Tibial nerve (tissue), 4 donors: ENCODE results near the gene TRDMT1. TPM values are rescaled to one million over a fixed set of nuclear protein-coding genes. Genes with fewer than 3 reads are reported as not detected.
A peak's percentile ranks its signal among the peaks of the same experiment; 100 is the strongest.

Experiments used
- DNase-seq, 2 donors: peaks; one replicate each; pipeline ENCODE4 v3.0.0-alpha.2; 2019; ENCODE audit warnings: low spot score in 2 of 2
- H3K27ac ChIP-seq, 4 donors: fragments of 200-600 bp; sonication (generic) in 3 of 4; one replicate each; pipeline ENCODE4 v1.5.1; 2017 to 2019; ENCODE audit warnings: mild to moderate bottlenecking in 1 of 4
- H3K27me3 ChIP-seq, 2 donors: fragments of 200-600 bp; sonication (generic) in 1 of 2; one replicate each; pipeline versions ENCODE4 v1.5.1 to v1.6.0; 2017 to 2019
- H3K36me3 ChIP-seq, 3 donors: fragments of 200-600 bp; sonication (generic); one replicate each; pipeline ENCODE4 v1.5.1; 2018 to 2019
- H3K4me1 ChIP-seq, 4 donors: fragments of 200-600 bp; sonication (generic) in 3 of 4; one replicate each; pipeline ENCODE4 v1.5.1; 2017 to 2019
- H3K4me3 ChIP-seq, 4 donors: fragments of 200-600 bp; sonication (generic) in 3 of 4; one replicate each; pipeline ENCODE4 v1.5.1; 2017 to 2019; ENCODE audit warnings: mild to moderate bottlenecking in 1 of 4, moderate library complexity in 1 of 4
- H3K9me3 ChIP-seq, 4 donors: fragments of 200-600 bp; sonication (generic) in 3 of 4; one replicate each; pipeline ENCODE4 v1.5.1; 2017 to 2019
- EP300 ChIP-seq, 2 donors: sonication (generic); formaldehyde crosslinking; IDR thresholded peaks; one replicate each; pipeline ENCODE4 v1.6.1; 2017; ENCODE audit warnings: antibody characterized with exemption in 2 of 2, mild to moderate bottlenecking in 1 of 2
- POLR2A ChIP-seq, 2 donors: fragments of 450-650 bp; IDR thresholded peaks; one replicate each; pipeline ENCODE4 v1.6.1; 2017; ENCODE audit warnings: antibody characterized with exemption in 2 of 2, mild to moderate bottlenecking in 2 of 2, moderate library complexity in 2 of 2
- WGBS, 2 donors: methylation state at CpG; one replicate each; pipeline ENCODE4 v1.1.5; 2018; 5-methylcytosine and 5-hydroxymethylcytosine counted together
- total RNA-seq, 4 donors: library from RNA; depleted of rRNA; stranded (reverse); fragments of >200 nt; gene quantifications; one replicate each; pipeline ENCODE4 v1.1.0, GENCODE V29; 2016
- TF ChIP-seq, protein P1 (sequence below), 5 experiments: fragments of 200-600 bp in 3 of 5; fragments of 450-650 bp in 2 of 5; sonication (generic) in 3 of 5; IDR thresholded peaks; one replicate each; pipeline ENCODE4 v1.5.1; 2016 to 2019; ENCODE audit warnings: antibody characterized with exemption in 5 of 5, mild to moderate bottlenecking in 3 of 5, moderate library complexity in 2 of 5

Gene TRDMT1
- total RNA-seq, 4 donors from 2014 or later: 12.9 to 17.5 (median 16.0) TPM

DNA sequence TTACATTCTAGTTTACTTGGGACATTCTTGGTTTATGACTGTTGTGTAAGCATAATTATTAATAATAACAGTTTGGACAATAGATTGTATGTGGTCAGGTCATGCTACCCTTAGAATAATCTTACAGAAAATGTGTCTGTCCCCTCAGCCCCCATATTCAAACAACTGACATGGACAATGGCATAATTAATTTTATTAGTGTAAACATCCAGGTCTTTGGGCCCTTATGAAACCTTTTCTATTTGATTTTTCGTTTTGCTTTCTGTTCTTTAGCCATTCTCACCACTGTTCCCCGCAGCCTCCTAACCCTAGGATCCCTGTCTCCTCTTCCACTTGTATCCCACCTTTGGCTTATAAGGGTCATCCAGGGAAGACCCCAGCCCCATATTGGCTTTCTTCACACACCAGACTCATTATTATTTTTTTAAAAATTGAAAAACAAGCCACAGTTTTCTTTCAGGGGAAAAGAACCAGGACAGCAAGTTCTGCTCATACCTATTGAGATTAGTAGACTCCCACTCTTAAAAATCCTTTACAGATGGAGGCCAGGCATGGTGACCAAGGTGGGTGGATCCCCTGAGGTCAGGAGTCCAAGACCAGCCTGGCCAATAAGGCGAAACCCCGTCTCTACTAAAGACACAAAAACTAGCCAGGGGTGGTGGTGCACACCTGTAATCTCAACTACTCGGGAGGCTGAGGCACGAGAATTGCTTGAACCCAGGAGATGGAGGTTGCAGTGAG, 38.0 kb upstream of the TRDMT1 start:
- DNase-seq: no peak
- Histone ChIP-seq H3K27me3 (no peaks in the 10 kb centered on the region), H3K4me1 (peaks cover 0 to 44% (median 16%) of the 10 kb centered on the region in 4 donors), H3K4me3 (no peak overlapping the region), H3K9me3 (no peaks in the 10 kb centered on the region), H3K36me3 (peaks cover 2 to 46% (median 12%) of the 10 kb centered on the region in 3 donors), H3K27ac (peak overlapping the region in 3 of 4 donors; percentile 54 to 100 (median 97))
- TF ChIP-seq EP300 (IDR thresholded peaks at IDR 0.05): no peak
- TF ChIP-seq POLR2A (IDR thresholded peaks at IDR 0.05): no peak
- TF ChIP-seq, protein P1, sequence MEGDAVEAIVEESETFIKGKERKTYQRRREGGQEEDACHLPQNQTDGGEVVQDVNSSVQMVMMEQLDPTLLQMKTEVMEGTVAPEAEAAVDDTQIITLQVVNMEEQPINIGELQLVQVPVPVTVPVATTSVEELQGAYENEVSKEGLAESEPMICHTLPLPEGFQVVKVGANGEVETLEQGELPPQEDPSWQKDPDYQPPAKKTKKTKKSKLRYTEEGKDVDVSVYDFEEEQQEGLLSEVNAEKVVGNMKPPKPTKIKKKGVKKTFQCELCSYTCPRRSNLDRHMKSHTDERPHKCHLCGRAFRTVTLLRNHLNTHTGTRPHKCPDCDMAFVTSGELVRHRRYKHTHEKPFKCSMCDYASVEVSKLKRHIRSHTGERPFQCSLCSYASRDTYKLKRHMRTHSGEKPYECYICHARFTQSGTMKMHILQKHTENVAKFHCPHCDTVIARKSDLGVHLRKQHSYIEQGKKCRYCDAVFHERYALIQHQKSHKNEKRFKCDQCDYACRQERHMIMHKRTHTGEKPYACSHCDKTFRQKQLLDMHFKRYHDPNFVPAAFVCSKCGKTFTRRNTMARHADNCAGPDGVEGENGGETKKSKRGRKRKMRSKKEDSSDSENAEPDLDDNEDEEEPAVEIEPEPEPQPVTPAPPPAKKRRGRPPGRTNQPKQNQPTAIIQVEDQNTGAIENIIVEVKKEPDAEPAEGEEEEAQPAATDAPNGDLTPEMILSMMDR (IDR thresholded peaks at IDR 0.05): no peak
- WGBS, 2 donors: 84 to 87% methylated on average over 6 of the region's 6 CpGs

GRCh38 chr10:17238445-17239291, 37.2 kb upstream of the TRDMT1 start:
- Histone ChIP-seq H3K27ac (peak overlapping the region; percentile 54 to 100 (median 77)), H3K27me3 (no peaks in the 10 kb centered on the region), H3K4me3 (no peak overlapping the region), H3K36me3 (peaks cover 9 to 54% (median 20%) of the 10 kb centered on the region in 3 donors), H3K4me1 (peaks cover 0 to 49% (median 24%) of the 10 kb centered on the region in 4 donors), H3K9me3 (no peaks in the 10 kb centered on the region)
- 28 to 36% methylated on average over 12 of the region's 12 CpGs for WGBS, 2 donors
- TF ChIP-seq, protein P1 (IDR thresholded peaks at IDR 0.05): peak in 2 of 5 experiments; percentile 24 to 26
- TF ChIP-seq POLR2A (IDR thresholded peaks at IDR 0.05) (no peak), EP300 (IDR thresholded peaks at IDR 0.05) (no peak)
- DNase-seq: no peak

- H3K27ac ChIP-seq: peak overlapping the region; percentile 54 to 100 (median 77)
These were observed 36.5 kb upstream of the TRDMT1 start for GRCh38 chr10:17237915-17238444.

GRCh38 chr10:17237149-17237527, 35.7 kb upstream of the TRDMT1 start:
- Histone ChIP-seq H3K9me3 (no peaks in the 10 kb centered on the region), H3K36me3 (peaks cover 13 to 70% (median 30%) of the 10 kb centered on the region in 3 donors), H3K4me1 (peaks cover 0 to 65% (median 36%) of the 10 kb centered on the region in 4 donors), H3K27ac (peak overlapping the region in 2 of 4 donors; percentile 97 to 100), H3K4me3 (peak overlapping the region in 2 of 4 donors; percentile 3 to 78), H3K27me3 (no peaks in the 10 kb centered on the region)
- 45 to 54% methylated on average over 5 of the region's 5 CpGs for WGBS, 2 donors
- TF ChIP-seq, protein P1 (IDR thresholded peaks at IDR 0.05): no peak
- TF ChIP-seq EP300 (IDR thresholded peaks at IDR 0.05): no peak
- no peak for DNase-seq

More at GRCh38 chr10:17237915-17238444, 36.5 kb upstream of the TRDMT1 start:
- no peaks in the 10 kb centered on the region for H3K9me3 ChIP-seq
- no peaks in the 10 kb centered on the region for H3K27me3 ChIP-seq
- peak overlapping the region in 1 of 4 donors; percentile 3 for H3K4me3 ChIP-seq
- peaks cover 11 to 61% (median 27%) of the 10 kb centered on the region in 3 donors for H3K36me3 ChIP-seq
- TF ChIP-seq POLR2A (IDR thresholded peaks at IDR 0.05) (no peak), EP300 (IDR thresholded peaks at IDR 0.05) (no peak)
- TF ChIP-seq, protein P1 (IDR thresholded peaks at IDR 0.05): no peak
- no peak for DNase-seq
- 52 to 58% methylated on average over 4 of the region's 4 CpGs for WGBS, 2 donors
- H3K4me1 ChIP-seq: peaks cover 0 to 56% (median 31%) of the 10 kb centered on the region in 4 donors
